GM19468 (cell line): ENCODE results near the gene LITAF.
"Not testable (repeated sequence)": the region's sequence is repeated elsewhere in the genome, so short reads cannot be mapped to it uniquely, and the experiment has no call there.

Experiments
- ATAC-seq: cut with Tn5 transposase; IDR thresholded peaks from one replicate; pipeline ENCODE4 v1.9.1; 2021; ENCODE audit warnings: mild to moderate bottlenecking, moderate library complexity, moderate number of reproducible peaks; ENCODE audit not compliant: unreplicated experiment; ENCODE audit errors: extremely low read depth

LITAF gene

DNA sequence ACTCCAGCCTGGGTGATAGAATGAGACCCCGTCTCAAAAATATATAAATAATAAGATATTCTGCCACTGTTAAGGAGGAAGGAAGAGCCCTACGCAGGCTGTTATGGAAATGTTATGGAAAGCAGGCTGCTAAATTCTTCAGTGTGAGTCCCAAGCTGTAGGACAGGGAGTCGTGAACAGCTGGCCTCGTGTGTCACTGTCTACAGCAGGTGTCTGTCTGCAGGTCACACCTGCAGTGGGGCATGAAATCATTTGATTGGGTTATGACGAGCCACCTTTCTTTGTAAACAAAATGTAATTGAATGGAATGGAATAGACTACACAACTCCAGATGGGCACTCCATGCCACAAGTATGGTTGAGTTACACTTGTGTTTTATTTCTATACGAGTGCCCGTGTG lies 15.6 kb upstream of the LITAF start:
- no peak for ATAC-seq

GRCh38 chr16:11601911-11602310 lies 15.2 kb upstream of the LITAF start:
- no peak for ATAC-seq

GRCh38 chr16:11601425-11601824 lies 14.7 kb upstream of the LITAF start:
- no peak for ATAC-seq

DNA sequence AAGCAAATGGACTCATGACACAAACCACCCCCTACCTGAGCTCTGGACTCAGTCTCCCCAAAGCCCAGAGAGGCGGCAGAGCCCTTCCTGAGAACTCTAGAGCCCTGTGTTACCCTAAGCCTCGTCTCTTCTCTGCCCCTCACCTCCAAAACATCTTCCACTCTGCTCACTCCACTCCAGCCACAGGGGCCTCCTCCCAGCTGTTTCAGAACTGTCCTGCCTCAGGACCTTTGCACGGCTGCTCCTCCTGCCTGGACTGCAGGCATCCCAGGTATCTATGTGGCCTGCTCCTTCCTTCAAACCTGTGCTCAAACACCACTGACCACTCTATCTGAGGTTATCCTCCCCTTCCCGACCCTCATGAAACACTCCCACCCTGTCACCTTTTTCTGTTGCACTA lies 12.9 kb upstream of the LITAF start:
- ATAC-seq, result no peak

DNA sequence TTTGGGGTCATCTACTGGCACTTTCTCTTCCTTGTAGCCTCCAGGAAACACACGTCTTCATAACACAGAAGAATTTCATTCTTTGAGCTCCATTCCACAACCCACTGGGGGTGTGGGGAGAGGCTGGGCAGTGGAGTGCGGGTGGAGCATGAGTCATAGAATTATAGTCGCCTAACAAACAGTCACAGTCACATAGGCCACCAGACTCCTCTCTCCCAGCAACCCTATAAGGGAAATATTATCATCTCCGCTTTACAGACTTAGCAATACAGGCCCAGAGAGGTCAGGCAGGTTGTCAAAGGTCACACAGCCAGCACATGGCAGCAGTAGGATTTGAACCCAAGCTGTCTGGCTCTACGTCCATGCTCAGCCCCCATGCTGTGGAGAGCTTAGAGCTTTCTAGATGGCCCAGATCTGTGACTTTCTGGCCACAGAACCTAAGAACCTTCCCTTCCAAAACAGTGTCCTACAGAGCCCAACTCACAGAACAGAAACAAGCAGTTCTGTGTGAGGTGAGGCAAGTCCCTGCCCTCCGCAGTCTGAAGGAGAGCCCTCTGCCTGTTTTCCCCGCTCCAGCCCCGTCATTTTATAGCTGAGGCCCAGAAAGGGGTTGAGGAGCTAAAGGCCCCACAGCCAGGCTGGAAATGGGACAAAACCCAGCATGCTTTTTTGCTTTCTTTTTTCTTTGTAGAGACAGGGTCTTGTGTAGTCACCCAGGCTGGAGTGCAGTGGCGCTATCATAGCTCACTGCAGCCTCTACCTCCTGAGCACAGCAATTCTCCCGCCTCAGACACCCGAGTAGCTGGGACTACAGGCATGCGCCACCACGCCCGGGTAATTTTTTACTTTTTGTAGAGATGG lies 10.7 kb upstream of the LITAF start:
- no peak for ATAC-seq

DNA sequence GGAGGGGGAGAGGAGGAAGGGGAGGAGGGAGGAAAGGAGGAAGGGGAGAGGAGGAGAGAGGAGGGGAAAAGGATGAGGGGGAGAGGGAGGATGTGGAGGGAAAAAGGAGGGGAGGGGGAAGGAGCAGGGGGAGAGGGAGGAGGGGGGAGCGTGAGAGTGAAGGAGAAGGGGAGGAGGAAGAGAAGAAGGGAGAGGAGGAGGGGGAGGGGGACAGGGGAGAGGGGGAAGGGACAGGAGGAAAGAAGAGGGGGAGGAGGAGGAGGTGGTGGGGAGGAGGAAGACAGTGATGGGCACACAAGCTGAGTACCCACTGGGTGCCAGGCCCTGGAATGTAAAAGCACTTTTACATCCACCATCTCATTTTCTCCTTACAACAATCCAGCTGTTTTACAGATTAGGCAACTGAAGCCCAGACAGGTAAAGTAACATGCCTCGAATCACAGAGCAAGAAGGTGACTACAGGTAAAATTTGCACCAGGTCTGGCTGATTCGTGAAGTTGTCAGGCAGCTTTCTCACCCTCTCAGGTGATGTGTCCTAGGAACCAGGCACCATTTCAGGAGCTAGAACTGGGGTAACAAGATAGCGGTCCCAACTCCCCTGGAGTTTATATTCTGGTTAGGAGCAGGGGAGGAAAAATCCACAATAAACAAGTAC lies 10.0 kb upstream of the LITAF start:
- ATAC-seq, result no peak

DNA sequence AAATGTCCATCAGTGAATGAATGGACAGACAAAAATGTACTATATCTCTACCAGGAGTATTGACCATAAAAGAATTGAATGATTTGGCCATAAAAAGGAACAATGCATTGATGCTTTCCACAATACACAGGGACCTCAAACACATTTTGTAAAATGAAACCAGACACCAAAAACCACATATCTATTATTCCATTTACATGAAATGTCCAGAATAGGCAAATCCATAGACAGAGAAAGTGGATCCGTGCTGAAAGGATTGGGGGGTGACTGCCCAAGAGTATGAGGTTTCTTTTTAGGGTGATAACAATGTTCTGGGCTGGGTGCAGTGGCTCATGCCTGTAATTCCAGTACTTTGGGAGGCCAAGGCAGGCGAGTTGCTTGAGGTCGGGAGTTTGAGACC lies 6.9 kb upstream of the LITAF start:
- no peak for ATAC-seq

DNA sequence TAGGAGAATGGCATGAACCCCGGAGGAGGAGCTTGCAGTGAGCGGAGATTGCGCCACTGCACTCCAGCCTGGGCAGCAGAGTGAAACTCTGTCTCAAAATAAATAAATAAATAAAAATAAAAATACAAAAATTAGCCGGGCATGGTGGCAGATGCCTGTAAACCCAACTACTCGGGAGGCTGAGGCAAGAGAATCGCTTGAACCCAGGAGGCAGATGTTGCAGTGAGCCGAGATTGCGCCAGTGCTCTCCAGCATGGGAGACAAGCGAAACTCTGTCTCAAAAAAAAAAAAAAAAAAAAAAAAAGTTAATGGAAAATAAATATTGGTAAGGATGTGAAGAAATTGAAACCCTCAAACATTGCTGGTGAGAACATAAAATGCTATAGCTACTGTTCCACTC lies 6.4 kb upstream of the LITAF start:
- ATAC-seq, result not testable (repeated sequence)

DNA sequence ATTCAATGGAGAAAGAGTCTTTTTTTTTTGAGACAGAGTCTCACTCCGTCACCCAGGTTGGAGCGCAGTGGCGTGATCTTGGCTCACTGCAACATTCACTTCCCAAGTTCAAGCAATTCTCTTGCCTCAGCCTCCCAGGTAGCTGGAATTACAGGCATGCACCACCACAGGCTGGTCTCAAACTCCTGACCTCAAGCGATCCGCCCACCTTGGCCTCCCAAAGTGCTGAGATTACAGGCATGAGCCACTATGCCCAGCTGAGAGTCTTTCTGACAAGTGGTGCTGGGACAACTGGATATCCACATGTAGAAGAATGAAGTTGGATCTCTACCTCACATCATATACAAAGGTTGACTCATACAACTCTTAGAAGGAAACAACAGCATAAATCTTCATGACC lies 4.9 kb upstream of the LITAF start:
- ATAC-seq, result not testable (repeated sequence)

DNA sequence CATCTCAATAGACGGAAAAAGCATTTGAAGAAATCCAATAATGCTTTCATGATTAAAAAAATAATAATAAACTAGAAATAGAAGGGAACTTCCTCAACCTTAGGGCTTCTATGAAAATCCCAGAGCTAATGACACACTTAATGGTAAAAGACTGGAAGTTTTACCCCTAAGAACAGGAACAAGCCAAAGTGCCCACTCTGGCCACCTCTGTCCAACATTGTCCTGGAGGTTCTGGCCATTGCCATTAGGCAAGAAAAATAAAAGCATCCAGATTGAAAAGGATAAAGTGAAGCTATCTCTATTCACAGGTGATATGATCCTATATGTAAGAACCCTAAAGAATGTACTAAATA lies 2.5 kb upstream of the LITAF start:
- ATAC-seq, result no peak

- ATAC-seq, result no peak
Observed at GRCh38 chr16:11588321-11589197, 1.8 kb upstream of the LITAF start.

DNA sequence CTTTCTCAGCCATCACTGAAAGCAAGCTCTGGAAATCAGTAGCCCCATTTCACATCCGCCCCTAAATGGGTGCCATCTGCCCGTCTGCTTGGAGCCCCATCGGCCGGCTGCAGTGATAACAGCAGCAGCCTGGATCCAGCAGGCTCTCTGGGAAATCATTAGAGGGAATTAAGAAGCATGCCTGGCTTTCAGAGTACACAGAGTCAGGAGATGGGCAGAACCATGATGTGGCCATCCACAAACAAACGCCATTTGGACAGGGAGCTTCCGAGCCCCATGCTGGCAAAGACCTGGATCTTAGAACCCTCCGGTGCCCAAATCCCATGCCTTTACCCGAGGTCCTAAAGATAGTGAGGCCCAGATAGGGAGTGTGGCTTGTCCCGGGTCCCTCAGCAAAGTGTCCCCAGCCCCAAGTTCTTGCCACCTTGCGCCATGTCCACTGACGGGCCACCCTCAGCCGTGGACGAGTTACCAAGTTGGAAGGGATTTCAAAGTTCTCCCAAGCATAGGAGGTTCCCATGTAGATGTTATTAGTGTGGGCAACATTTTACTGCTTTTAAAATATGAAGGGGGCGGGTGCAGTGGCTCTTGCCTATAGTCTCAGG lies 1.0 kb upstream of the LITAF start:
- no peak for ATAC-seq

DNA sequence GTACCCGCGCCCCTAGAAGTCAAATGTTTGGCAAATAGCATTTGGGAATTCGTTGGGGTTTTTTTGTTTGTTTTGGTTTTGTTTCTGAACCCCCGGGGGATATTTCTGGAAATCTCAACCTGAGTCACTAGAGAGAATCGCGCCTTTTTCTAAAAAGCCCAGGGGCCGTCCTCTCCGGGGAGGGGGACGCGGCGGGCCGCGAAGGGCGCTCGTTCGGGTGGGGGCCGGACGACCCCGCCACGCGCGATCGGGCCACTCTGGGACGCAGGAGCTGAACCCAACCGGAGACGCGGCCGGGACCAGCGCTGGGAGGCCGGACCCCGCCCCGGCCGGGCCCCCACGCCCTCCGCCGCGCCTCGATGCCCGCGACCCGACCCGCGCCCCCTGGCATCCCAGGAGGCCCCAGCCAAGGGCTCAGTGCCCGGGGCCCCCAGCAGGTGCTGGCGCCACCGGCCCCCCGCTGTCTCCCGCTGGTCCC lies 302 bp downstream of the LITAF start:
- no peak for ATAC-seq

DNA sequence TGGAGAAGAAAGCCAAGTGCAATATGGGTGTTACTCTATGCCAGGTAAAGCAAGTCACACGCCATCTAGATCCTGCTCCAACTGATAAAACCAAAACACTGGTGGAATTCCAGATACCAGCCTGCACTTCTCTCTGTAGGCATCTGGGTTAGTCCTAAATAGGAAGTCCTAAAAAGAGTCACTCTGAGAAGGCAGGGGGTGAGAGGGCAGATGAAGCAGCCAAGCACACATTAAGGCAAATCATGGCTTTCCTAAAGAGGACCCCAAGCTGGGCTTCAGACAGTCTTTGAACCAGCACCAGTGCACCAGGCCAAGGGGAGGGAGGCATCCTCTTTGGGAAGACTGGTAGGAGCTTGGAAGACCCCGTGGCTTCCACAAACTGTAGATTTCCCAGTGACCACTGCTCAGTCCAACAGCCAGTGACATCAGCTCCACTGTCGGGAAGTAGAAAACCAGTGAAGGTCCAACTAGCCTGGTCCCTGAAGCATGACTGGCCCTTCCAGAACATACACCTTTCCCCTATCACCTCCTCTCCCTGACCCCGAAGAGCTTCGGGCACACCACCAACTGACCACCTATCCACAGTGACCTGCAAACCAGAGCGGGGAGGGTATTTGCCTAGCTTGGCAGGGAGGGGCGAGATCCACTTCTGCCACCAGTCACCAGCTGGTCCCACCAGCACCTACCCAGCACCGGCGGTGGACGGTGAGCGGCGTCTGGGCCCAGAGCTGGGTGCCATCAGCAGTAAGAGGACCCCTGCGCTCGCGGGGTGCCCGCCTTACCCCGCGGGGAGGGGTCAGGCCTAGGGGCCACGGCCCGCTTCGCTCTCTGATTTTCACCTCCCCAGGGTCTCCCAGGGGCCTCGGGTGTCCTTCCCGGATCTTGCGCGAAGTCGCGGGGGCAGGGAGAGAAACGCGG lies 1.0 kb downstream of the LITAF start:
- ATAC-seq, result no peak

DNA sequence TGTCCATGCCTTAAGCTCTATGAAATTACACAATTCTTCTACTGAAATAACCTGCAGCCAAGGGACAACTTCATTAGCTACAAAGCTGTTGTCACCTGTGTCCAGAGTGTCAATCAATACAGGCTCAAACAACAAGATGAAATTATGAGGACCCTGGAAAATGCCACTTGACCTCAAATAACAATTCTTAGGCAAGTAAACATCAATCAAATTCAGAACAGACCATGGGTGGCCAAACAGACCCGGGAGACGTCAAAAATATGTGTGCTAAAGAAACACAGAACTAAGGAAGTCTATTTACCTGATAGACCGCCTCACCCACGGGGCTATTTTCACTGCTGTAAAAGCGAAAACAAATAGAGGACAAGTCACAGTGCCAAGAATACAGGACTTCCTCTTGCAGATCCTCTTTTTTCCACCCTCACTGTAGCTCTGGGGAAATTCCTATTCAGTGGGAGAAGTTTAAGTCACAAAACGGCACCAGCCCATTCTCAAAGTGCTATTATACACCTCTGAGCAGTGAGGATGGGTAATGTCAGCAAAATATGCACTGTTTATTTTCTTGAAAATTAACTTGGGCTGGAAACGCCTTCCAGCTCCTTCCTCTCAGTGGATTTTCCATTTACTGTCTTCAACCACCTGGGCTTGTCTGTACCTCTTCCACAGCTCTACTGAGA lies 2.7 kb downstream of the LITAF start:
- no peak for ATAC-seq

GRCh38 chr16:11583166-11583565 lies 3.6 kb downstream of the LITAF start:
- no peak for ATAC-seq

GRCh38 chr16:11582157-11582814 lies 4.4 kb downstream of the LITAF start:
- no peak for ATAC-seq

- ATAC-seq, result no peak
Observed at GRCh38 chr16:11581678-11582077, 5.0 kb downstream of the LITAF start.
